Thoracic aorta (tissue), 2 donors: Measurements from ENCODE around the gene IVL. TPM values are rescaled to one million over a fixed set of nuclear protein-coding genes. Genes with fewer than 3 reads are reported as not detected.

Source experiments
- ATAC-seq: fragments of 150-250 bp; one replicate; pipeline ENCODE4 v1.8.0; 2017; ENCODE audit warnings: low read depth; ENCODE audit not compliant: insufficient number of reproducible peaks, low FRiP score
- DNase-seq: peaks from one replicate; pipeline ENCODE4 v3.0.0-alpha.2; 2020; ENCODE audit warnings: low spot score
- H3K27ac ChIP-seq, 2 donors: fragments of 200-600 bp; sonication (generic); 1 replicate in 1 of 2; 2 replicates in 1 of 2; pipeline ENCODE4 v1.5.1; 2016; ENCODE audit warnings: mild to moderate bottlenecking in 2 of 2, moderate library complexity in 2 of 2
- H3K27me3 ChIP-seq: fragments of 200-600 bp; sonication (generic); replicated peaks from 2 replicates; pipeline ENCODE4 v1.6.0; 2016; ENCODE audit warnings: mild to moderate bottlenecking; ENCODE audit not compliant: insufficient read depth
- H3K36me3 ChIP-seq: fragments of 200-600 bp; sonication (generic); one replicate; pipeline ENCODE4 v1.5.1; 2016
- H3K4me1 ChIP-seq, 2 donors: fragments of 200-600 bp; sonication (generic); 1 replicate in 1 of 2; 2 replicates in 1 of 2; pipeline versions ENCODE4 v1.5.1 to v1.6.0; 2016; ENCODE audit warnings: low read depth in 2 of 2, mild to moderate bottlenecking in 1 of 2; ENCODE audit not compliant: control insufficient read depth in 1 of 2
- H3K4me3 ChIP-seq: fragments of 200-600 bp; sonication (generic); 2 replicates; pipeline ENCODE4 v1.5.1; 2016; ENCODE audit warnings: mild to moderate bottlenecking
- H3K9me3 ChIP-seq: fragments of 200-600 bp; sonication (generic); 2 replicates; pipeline ENCODE4 v1.5.1; 2016
- CTCF ChIP-seq: fragments of 200-600 bp; sonication (generic); IDR thresholded peaks from one replicate; pipeline ENCODE4 v1.5.1; 2019; ENCODE audit warnings: antibody characterized with exemption
- total RNA-seq, 2 donors: library from RNA; depleted of rRNA; stranded (reverse); fragments of >200 nt; gene quantifications; one replicate each; pipeline versions ENCODE4 v1.1.0 to v1.2.3, GENCODE V29; 2016

The IVL gene
- total RNA-seq, 2 donors from 2014 or later = 0.27 TPM; not detected in 1

- Histone ChIP-seq H3K4me3 (no peak overlapping the region), H3K4me1 (no peaks in the 10 kb centered on the region), H3K9me3 (no peaks in the 10 kb centered on the region), H3K27ac (no peak overlapping the region), H3K36me3 (no peaks in the 10 kb centered on the region), H3K27me3 (no peaks in the 10 kb centered on the region)
- no peak for TF ChIP-seq CTCF
- ATAC-seq (no peak), DNase-seq (no peak)
Measured at GRCh38 chr1:152932170-152932811, 23.9 kb downstream of the IVL start.

GRCh38 chr1:152933196-152933595 is 24.9 kb downstream of the IVL start:
- no peak for DNase-seq
- Histone ChIP-seq H3K27ac (no peak overlapping the region), H3K27me3 (no peaks in the 10 kb centered on the region), H3K4me3 (no peak overlapping the region), H3K9me3 (no peaks in the 10 kb centered on the region), H3K4me1 (no peaks in the 10 kb centered on the region), H3K36me3 (no peaks in the 10 kb centered on the region)
- no peak for ATAC-seq
- no peak for TF ChIP-seq CTCF

GRCh38 chr1:152940614-152941013 is 32.3 kb downstream of the IVL start:
- TF ChIP-seq CTCF = no peak
- DNase-seq (no peak), ATAC-seq (no peak)
- no peaks in the 10 kb centered on the region for H3K9me3 ChIP-seq
- H3K27ac ChIP-seq = no peak overlapping the region
- no peak overlapping the region for H3K4me3 ChIP-seq
- H3K27me3 ChIP-seq = no peaks in the 10 kb centered on the region
- no peaks in the 10 kb centered on the region for H3K4me1 ChIP-seq
- H3K36me3 ChIP-seq = no peaks in the 10 kb centered on the region

GRCh38 chr1:152941037-152941711 is 32.8 kb downstream of the IVL start:
- H3K4me3 ChIP-seq = no peak overlapping the region
- no peaks in the 10 kb centered on the region for H3K4me1 ChIP-seq
- no peaks in the 10 kb centered on the region for H3K36me3 ChIP-seq
- ATAC-seq (no peak), DNase-seq (no peak)
- H3K9me3 ChIP-seq = no peaks in the 10 kb centered on the region
- no peak for TF ChIP-seq CTCF
- no peaks in the 10 kb centered on the region for H3K27me3 ChIP-seq
- no peak overlapping the region for H3K27ac ChIP-seq

GRCh38 chr1:152942161-152942560 is 33.8 kb downstream of the IVL start:
- no peaks in the 10 kb centered on the region for H3K36me3 ChIP-seq
- H3K27ac ChIP-seq = no peak overlapping the region
- no peaks in the 10 kb centered on the region for H3K4me1 ChIP-seq
- no peaks in the 10 kb centered on the region for H3K9me3 ChIP-seq
- no peak overlapping the region for H3K4me3 ChIP-seq
- no peak for DNase-seq
- H3K27me3 ChIP-seq = no peaks in the 10 kb centered on the region
- no peak for ATAC-seq
- no peak for TF ChIP-seq CTCF
